ENCODE results near the gene FBN2.

The FBN2 gene

DNA sequence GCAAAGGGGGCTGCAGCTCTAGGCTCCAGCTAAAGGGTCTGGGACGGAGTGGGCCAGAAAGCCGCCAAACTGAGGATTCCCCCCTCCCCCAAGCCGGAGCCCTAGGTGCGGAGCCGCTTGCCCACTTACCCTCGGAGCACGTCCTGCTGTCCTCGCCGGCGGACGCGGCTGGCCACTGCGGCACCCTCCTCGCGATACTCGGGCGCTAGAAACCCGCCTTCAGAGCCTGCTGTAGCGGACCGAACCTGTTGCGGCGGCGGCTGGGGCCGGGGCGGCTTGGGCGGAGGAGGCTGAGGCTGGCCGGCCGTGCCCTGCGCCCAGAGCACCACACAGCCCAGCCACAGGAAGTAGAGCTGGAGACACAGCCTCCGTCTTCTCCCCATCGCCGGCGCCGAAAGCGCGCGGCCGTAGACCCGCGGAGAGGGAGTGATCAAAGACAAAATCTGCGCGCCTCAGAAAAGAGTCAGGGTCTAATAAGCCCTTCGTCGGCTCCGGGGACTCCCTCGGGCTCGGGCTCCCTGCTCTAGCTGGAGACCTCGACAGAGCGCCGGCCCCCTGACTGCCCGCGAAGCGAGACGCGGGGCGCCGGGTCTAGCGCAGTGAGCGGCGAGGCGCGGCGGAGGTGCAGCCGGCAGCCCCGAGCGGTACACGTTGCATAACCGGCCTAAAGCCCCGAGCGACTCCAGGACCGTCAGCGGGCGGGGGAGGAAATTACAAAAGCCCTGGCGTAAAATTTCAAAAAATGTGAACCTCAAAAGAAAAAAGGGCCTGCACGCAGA, 635 bp downstream of the FBN2 start:
- Histone ChIP-seq H3K9ac (ENCODE audit: insufficient read length) (peak overlapping the region; percentile 72), H3K36me3 (ENCODE audit: insufficient read depth, low read length) (no peaks in the 10 kb centered on the region), H3K4me3 (peak overlapping the region; percentile 92), H3K27ac (no peak overlapping the region), H3K9me3 (ENCODE audit: low read depth, low read length) (no peaks in the 10 kb centered on the region)
- TF ChIP-seq POLR2AphosphoS5 (IDR thresholded peaks at IDR 0.05; ENCODE audit: borderline replicate concordance, low read depth, low read length) (no peak), EZH2 (IDR thresholded peaks at IDR 0.05) (no peak)
- DNase-seq (ENCODE audit: low read depth, low spot score) = no peak

DNA sequence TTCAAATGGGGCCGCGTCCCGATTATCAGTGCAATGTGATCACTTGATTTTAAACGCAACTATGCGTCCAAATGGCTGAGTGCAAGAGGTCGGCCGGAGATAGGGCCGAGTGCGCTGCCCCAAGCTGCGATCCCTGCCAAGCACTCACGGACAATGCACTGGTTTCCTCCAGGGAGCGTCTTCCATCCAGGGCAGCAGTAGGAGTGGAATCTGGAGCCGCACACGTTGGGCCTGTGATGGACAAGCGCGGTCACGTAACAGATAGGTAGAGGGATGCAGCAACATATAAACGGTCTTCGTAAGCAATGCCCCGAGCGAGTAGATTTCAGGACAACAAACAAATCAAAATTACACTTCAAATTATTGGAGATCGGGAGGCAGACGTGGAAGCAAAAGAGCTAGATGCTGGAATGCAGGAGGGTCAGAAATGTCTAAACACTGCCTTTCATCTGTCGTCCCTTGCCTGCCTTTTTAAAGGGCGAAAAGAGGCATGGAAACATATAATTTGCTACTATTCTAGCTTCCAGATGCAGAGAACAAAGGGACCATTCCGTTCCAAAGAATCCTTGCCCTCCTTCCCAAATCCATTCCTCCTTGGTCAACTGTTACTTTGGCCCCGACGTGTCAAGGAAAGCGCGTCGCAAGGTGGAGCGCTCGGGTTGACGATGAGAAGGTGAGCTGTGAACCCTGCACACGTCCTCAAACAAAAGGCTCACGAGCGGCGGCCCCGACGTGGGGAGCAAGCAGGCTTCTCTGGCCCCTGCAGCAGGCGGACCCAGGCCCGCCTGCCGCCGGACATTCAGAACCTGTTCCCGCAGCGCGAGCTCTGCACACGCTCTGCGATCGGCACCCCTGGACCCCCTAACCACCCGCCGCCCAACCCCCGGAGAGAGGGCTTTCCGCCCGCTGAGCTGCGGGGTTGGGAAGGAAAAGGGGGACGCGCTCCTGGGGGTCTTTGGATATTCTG, 1.5 kb downstream of the FBN2 start:
- Histone ChIP-seq H3K9me3 (ENCODE audit: low read depth, low read length) (no peaks in the 10 kb centered on the region), H3K36me3 (ENCODE audit: insufficient read depth, low read length) (no peaks in the 10 kb centered on the region), H3K9ac (ENCODE audit: insufficient read length) (no peak overlapping the region), H3K4me3 (peak overlapping the region; percentile 92), H3K27ac (no peak overlapping the region)
- no peak for DNase-seq (ENCODE audit: low read depth, low spot score)
- no peak for TF ChIP-seq POLR2AphosphoS5 (IDR thresholded peaks at IDR 0.05; ENCODE audit: borderline replicate concordance, low read depth, low read length)
- no peak for TF ChIP-seq EZH2 (IDR thresholded peaks at IDR 0.05)
- TF ChIP-seq FOXP2 (optimal IDR thresholded peaks at IDR 0.05; ENCODE audit: control extremely low read depth, extremely low read length, insufficient read depth) = no peak

DNA sequence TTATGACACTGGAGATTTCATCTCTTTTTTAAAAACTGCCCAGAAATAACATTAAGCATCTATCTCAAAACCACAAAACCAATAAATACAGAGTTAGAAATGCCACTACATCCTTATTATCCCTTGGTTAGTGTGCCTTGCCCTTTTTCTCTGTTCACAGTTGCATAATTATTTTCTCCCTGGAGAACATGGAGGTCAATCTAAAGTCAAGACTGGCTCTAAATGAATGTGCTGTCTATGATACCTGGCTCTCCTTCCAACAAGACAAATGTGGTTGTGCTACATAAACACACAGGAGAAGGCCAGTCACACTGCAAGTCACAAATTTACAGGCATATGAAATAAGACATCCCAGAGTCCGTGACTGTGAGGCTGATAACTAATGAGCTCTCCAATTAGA, 2.8 kb downstream of the FBN2 start:
- Histone ChIP-seq H3K36me3 (ENCODE audit: insufficient read depth, low read length) (no peaks in the 10 kb centered on the region), H3K9ac (ENCODE audit: insufficient read length) (no peak overlapping the region), H3K9me3 (ENCODE audit: low read depth, low read length) (no peaks in the 10 kb centered on the region), H3K4me3 (no peak overlapping the region), H3K27ac (no peak overlapping the region)
- no peak for DNase-seq (ENCODE audit: low read depth, low spot score)
- TF ChIP-seq EZH2 (IDR thresholded peaks at IDR 0.05) = no peak
- no peak for TF ChIP-seq FOXP2 (optimal IDR thresholded peaks at IDR 0.05; ENCODE audit: control extremely low read depth, extremely low read length, insufficient read depth)
- no peak for TF ChIP-seq POLR2AphosphoS5 (IDR thresholded peaks at IDR 0.05; ENCODE audit: borderline replicate concordance, low read depth, low read length)

DNA sequence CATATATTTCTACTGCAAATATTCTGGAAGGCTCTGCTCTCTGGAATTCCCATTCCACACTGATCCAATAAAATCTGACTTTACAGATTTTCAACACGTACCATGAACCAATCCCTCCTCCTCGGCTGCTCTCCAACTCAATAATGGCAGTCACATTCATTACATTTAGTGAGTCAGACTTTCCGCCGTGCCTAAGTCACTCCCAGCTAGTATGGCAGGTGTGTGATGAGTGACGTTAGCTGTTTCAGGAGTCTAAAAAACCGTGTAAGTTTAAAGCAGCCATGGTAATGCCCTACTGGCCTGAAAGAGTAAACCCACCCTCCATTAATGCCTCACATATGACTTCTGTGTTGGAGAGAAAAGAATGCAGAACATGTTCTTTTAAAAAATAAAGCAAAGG, 3.3 kb downstream of the FBN2 start:
- TF ChIP-seq EZH2 (IDR thresholded peaks at IDR 0.05) (no peak), FOXP2 (optimal IDR thresholded peaks at IDR 0.05; ENCODE audit: control extremely low read depth, extremely low read length, insufficient read depth) (no peak), POLR2AphosphoS5 (IDR thresholded peaks at IDR 0.05; ENCODE audit: borderline replicate concordance, low read depth, low read length) (no peak)
- Histone ChIP-seq H3K36me3 (ENCODE audit: insufficient read depth, low read length) (no peaks in the 10 kb centered on the region), H3K4me3 (no peak overlapping the region), H3K9ac (ENCODE audit: insufficient read length) (no peak overlapping the region), H3K9me3 (ENCODE audit: low read depth, low read length) (no peaks in the 10 kb centered on the region), H3K27ac (no peak overlapping the region)
- DNase-seq (ENCODE audit: low read depth, low spot score) = no peak

DNA sequence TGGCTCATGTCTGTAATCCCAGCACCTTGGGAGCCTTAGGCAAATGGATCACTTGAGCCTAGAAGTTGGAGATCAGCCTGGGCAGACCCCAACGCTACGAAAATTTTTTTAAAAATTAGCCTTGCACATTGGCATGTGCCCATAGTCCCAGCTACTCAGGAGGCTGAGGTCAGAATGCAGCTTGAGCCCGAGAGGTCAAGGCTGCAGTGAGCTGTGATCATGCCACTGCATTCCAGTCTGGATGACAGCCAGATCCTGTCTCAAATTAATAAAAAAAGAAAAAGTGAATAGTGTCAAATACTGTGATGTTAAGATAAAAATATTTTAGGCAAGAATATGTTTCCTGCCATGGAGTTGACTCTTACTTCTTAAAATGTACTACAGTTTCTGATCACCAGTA, 5.3 kb downstream of the FBN2 start:
- DNase-seq (ENCODE audit: low read depth, low spot score) = no peak
- Histone ChIP-seq H3K36me3 (ENCODE audit: insufficient read depth, low read length) (no peaks in the 10 kb centered on the region), H3K9ac (ENCODE audit: insufficient read length) (no peak overlapping the region), H3K27ac (no peak overlapping the region), H3K4me3 (no peak overlapping the region), H3K9me3 (ENCODE audit: low read depth, low read length) (no peaks in the 10 kb centered on the region)
- no peak for TF ChIP-seq FOXP2 (optimal IDR thresholded peaks at IDR 0.05; ENCODE audit: control extremely low read depth, extremely low read length, insufficient read depth)
- no peak for TF ChIP-seq POLR2AphosphoS5 (IDR thresholded peaks at IDR 0.05; ENCODE audit: borderline replicate concordance, low read depth, low read length)
- no peak for TF ChIP-seq EZH2 (IDR thresholded peaks at IDR 0.05)

DNA sequence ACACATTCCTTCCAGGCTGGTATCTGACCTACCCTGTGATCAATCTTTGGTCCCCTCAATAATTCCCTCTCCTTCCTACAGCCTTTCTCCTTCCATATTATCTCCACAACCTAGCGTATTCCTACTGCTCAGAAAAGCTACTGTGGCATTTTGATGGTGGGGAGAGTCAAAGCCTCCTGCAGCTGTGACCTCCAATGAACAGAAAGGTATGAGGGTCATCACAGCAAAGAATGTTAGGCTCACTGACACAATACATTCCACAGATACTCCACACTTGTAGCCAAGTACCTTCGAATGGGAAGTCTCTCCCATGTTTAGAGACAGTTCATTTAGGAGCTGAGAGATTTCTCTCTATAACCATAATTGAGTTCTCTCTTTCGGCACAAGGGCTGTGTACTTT, 5.9 kb downstream of the FBN2 start:
- DNase-seq (ENCODE audit: low read depth, low spot score) = no peak
- 0 out of 2 replicates have a peak, but pooled peaks cover under 1% of the 10 kb centered on the region for H3K36me3 ChIP-seq (ENCODE audit: insufficient read depth, low read length)
- no peak overlapping the region for H3K27ac ChIP-seq
- no peaks in the 10 kb centered on the region for H3K9me3 ChIP-seq (ENCODE audit: low read depth, low read length)
- no peak overlapping the region for H3K9ac ChIP-seq (ENCODE audit: insufficient read length)
- no peak overlapping the region for H3K4me3 ChIP-seq
- no peak for TF ChIP-seq EZH2 (IDR thresholded peaks at IDR 0.05)
- no peak for TF ChIP-seq POLR2AphosphoS5 (IDR thresholded peaks at IDR 0.05; ENCODE audit: borderline replicate concordance, low read depth, low read length)
- TF ChIP-seq FOXP2 (optimal IDR thresholded peaks at IDR 0.05; ENCODE audit: control extremely low read depth, extremely low read length, insufficient read depth) = no peak

DNA sequence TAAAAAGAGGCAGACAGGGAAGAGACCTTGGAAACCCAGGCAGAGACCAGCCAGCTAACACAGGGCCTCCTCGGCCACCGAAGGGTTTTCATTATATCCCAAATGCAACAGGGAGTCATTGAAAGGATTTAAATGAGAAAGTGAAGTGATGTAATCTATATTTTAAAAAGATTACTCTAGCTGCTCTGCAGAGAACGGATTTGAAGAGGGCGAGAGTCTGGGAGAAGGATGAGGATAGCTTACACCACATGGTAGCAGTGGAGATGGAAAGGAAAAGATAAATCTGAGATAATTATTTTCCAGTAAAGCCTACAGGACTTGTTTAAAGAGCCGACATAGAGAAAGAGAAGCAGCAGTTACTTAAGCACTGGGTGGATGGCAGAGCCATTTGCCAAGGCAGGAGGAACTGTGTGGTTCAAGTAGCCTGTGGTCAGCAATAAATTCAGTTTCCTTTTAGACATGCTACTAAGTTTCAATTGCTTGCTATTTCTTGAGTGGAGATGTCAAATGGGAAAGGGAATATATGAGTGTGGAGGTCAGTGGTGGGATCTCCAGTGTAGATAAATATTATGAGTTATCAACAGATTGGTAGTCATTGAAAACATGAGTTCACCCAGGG, 9.3 kb downstream of the FBN2 start:
- H3K4me3 ChIP-seq = no peak overlapping the region
- TF ChIP-seq FOXP2 (optimal IDR thresholded peaks at IDR 0.05; ENCODE audit: control extremely low read depth, extremely low read length, insufficient read depth) (no peak), POLR2AphosphoS5 (IDR thresholded peaks at IDR 0.05; ENCODE audit: borderline replicate concordance, low read depth, low read length) (no peak), EZH2 (IDR thresholded peaks at IDR 0.05) (no peak)
- no peak overlapping the region for H3K27ac ChIP-seq
- H3K9me3 ChIP-seq (ENCODE audit: low read depth, low read length) = no peaks in the 10 kb centered on the region
- H3K36me3 ChIP-seq (ENCODE audit: insufficient read depth, low read length) = 0 out of 2 replicates have a peak, but pooled peaks cover 2% of the 10 kb centered on the region
- no peak overlapping the region for H3K9ac ChIP-seq (ENCODE audit: insufficient read length)
- DNase-seq (ENCODE audit: low read depth, low spot score) = no peak

DNA sequence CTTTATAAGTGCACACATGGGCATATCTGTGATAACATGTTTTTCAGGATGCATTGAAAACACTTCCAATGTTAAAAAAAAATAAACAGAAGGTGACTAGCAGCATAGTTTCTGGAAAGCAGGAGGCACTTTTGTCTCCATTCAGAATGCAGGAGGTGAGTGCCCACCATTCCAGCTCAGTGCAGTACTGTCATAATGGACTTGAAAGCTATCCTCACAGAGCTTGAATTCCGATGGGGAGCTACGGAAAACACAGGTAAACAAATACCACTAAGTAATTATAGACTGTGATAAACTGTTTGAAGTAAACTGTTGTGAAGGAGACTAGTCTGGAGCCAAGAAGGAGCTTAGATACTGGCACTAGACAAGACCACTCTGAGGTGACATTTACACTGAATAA, 9.9 kb downstream of the FBN2 start:
- H3K4me3 ChIP-seq = no peak overlapping the region
- no peak for TF ChIP-seq EZH2 (IDR thresholded peaks at IDR 0.05)
- TF ChIP-seq FOXP2 (optimal IDR thresholded peaks at IDR 0.05; ENCODE audit: control extremely low read depth, extremely low read length, insufficient read depth) = no peak
- TF ChIP-seq POLR2AphosphoS5 (IDR thresholded peaks at IDR 0.05; ENCODE audit: borderline replicate concordance, low read depth, low read length) = no peak

More for the DNA sequence above, 9.9 kb downstream of the FBN2 start:
- Histone ChIP-seq H3K9ac (ENCODE audit: insufficient read length) (no peak overlapping the region), H3K9me3 (ENCODE audit: low read depth, low read length) (no peaks in the 10 kb centered on the region), H3K27ac (no peak overlapping the region), H3K36me3 (ENCODE audit: insufficient read depth, low read length) (0 out of 2 replicates have a peak, but pooled peaks cover 2% of the 10 kb centered on the region)
- DNase-seq (ENCODE audit: low read depth, low spot score) = no peak
